Neural crest cell (in vitro differentiated cells): ENCODE measurements around the gene ETV4. TPM values are rescaled to one million over a fixed set of nuclear protein-coding genes. Genes with fewer than 3 reads are reported as not detected.

Experiments
- DNase-seq: peaks from one replicate; pipeline ENCODE4 v3.0.0; 2021; ENCODE audit warnings: low read depth, mixed read lengths, low spot score
- H3K27ac Mint-ChIP-seq: one replicate; pipeline ENCODE4 v1.8.0; 2021; ENCODE audit warnings: mild to moderate bottlenecking, mixed read lengths; ENCODE audit not compliant: unreplicated experiment
- H3K27me3 Mint-ChIP-seq: 2 replicates; pipeline ENCODE4 v1.8.0; 2021; ENCODE audit warnings: low read depth, mild to moderate bottlenecking, mixed read lengths
- H3K36me3 Mint-ChIP-seq: 2 replicates; pipeline ENCODE4 v1.8.0; 2021; ENCODE audit warnings: low read depth, mild to moderate bottlenecking, mixed read lengths
- H3K4me1 Mint-ChIP-seq: 2 replicates; pipeline ENCODE4 v1.8.0; 2021; ENCODE audit warnings: mixed read lengths
- H3K4me3 Mint-ChIP-seq: one replicate; pipeline ENCODE4 v1.8.0; 2021; ENCODE audit warnings: mild to moderate bottlenecking, mixed read lengths
- H3K9me3 Mint-ChIP-seq: 2 replicates; pipeline ENCODE4 v1.8.0; 2021; ENCODE audit warnings: mixed read lengths
- total RNA-seq: library from RNA; stranded (reverse); gene quantifications from 2 replicates; pipeline ENCODE4 v1.2.1, GENCODE V29; 2021
- TF ChIP-seq, protein P1 (sequence below): fragments of 200-600 bp; sonication (generic); conservative IDR thresholded peaks from 2 replicates; pipeline ENCODE4 v1.5.0; 2021; ENCODE audit warnings: antibody characterized with exemption, mild to moderate bottlenecking

ETV4 gene
- total RNA-seq, 1 donor from 2014 or later = 59.6 TPM

- Mint-ChIP-seq H3K27me3 (no peaks in the 10 kb centered on the region), H3K4me3 (no peak overlapping the region)
These were observed 63.8 kb downstream of the ETV4 start for GRCh38 chr17:43482103-43483012.

GRCh38 chr17:43479948-43480347 lies 66.2 kb downstream of the ETV4 start:
- Mint-ChIP-seq H3K27ac (no peak overlapping the region), H3K4me1 (peaks cover 16% of the 10 kb centered on the region), H3K9me3 (no peaks in the 10 kb centered on the region), H3K4me3 (no peak overlapping the region), H3K27me3 (no peaks in the 10 kb centered on the region), H3K36me3 (no peaks in the 10 kb centered on the region)
- TF ChIP-seq, protein P1, sequence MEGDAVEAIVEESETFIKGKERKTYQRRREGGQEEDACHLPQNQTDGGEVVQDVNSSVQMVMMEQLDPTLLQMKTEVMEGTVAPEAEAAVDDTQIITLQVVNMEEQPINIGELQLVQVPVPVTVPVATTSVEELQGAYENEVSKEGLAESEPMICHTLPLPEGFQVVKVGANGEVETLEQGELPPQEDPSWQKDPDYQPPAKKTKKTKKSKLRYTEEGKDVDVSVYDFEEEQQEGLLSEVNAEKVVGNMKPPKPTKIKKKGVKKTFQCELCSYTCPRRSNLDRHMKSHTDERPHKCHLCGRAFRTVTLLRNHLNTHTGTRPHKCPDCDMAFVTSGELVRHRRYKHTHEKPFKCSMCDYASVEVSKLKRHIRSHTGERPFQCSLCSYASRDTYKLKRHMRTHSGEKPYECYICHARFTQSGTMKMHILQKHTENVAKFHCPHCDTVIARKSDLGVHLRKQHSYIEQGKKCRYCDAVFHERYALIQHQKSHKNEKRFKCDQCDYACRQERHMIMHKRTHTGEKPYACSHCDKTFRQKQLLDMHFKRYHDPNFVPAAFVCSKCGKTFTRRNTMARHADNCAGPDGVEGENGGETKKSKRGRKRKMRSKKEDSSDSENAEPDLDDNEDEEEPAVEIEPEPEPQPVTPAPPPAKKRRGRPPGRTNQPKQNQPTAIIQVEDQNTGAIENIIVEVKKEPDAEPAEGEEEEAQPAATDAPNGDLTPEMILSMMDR = no peak
- DNase-seq = no peak

More at GRCh38 chr17:43482103-43483012, 63.8 kb downstream of the ETV4 start:
- TF ChIP-seq, protein P1 = no peak
- no peaks in the 10 kb centered on the region for H3K36me3 Mint-ChIP-seq
- H3K4me1 Mint-ChIP-seq = peaks cover 22% of the 10 kb centered on the region
- no peak for DNase-seq
- H3K9me3 Mint-ChIP-seq = no peaks in the 10 kb centered on the region
- H3K27ac Mint-ChIP-seq = no peak overlapping the region

Other genes with a start within 250 kb of the ETV4 start
- 13.8 and 14.2 TPM in 2 replicates for gene ARL4D, start 147.3 kb downstream of the ETV4 start, total RNA-seq
- gene DHX8, start 62.4 kb downstream of the ETV4 start, total RNA-seq = 56.9 and 68.0 TPM in 2 replicates
- gene MEOX1, start 115.6 kb upstream of the ETV4 start, total RNA-seq = 1.1 and 1.7 TPM in 2 replicates
- not detected in 2 replicates for gene SOST, start 212.5 kb upstream of the ETV4 start, total RNA-seq
- gene DUSP3, start 232.6 kb upstream of the ETV4 start, total RNA-seq = 33.3 and 33.8 TPM in 2 replicates
- not detected in 2 replicates for gene CFAP97D1, start 234.1 kb upstream of the ETV4 start, total RNA-seq